Panc1 (cell line): ENCODE data around the gene KLF5. TPM values are rescaled to one million over a fixed set of nuclear protein-coding genes. Genes with fewer than 3 reads are reported as not detected.

Source experiments
- ATAC-seq: fragments of 200-7000 bp; cut with Tn5 transposase; 2 replicates; pipeline ENCODE4 v1.9.1; 2020; ENCODE audit warnings: mild to moderate bottlenecking, moderate library complexity
- BruUV-seq: library from RNA; stranded (reverse); fragments of 400-500 nt; replicated peaks from 2 replicates; lab custom pipeline; 2021; lab: Mats Ljungman, UMichigan
- CTCF ChIA-PET: fragments of 300-600 bp; sonication (Branson Sonifier 250); formaldehyde crosslinking; loops from one replicate; lab custom pipeline; 2022; ENCODE audit warnings: antibody characterized with exemption; lab: Charles Lee
- POLR2A ChIA-PET: fragments of 300-600 bp; sonication (Branson Sonifier 250); formaldehyde crosslinking; loops from one replicate; lab custom pipeline; 2022; ENCODE audit warnings: antibody characterized with exemption; lab: Charles Lee
- DNase-seq: peaks from one replicate; pipeline ENCODE4 v3.0.0-alpha.2; 2010; ENCODE audit warnings: low read depth, low spot score
- H3K27ac ChIP-seq: 2 replicates; pipeline ENCODE4 v1.5.1; 2011; ENCODE audit warnings: mild to moderate bottlenecking, low read length, inconsistent platforms
- H3K27me3 ChIP-seq: fragments of 200-500 bp; sonication (Bioruptor generic); 2 replicates; pipeline ENCODE4 v1.6.0; 2014; ENCODE audit warnings: low read length, inconsistent platforms; ENCODE audit not compliant: control insufficient read depth, insufficient read depth
- H3K36me3 ChIP-seq: fragments of 200-500 bp; sonication (Bioruptor generic); 2 replicates; pipeline ENCODE4 v1.5.1; 2014; ENCODE audit warnings: inconsistent platforms, mild to moderate bottlenecking, low read length, moderate library complexity; ENCODE audit not compliant: control insufficient read depth, insufficient read depth
- H3K4me1 ChIP-seq: 2 replicates; pipeline ENCODE4 v1.5.1; 2011; ENCODE audit warnings: inconsistent platforms, mild to moderate bottlenecking, low read length, moderate library complexity; ENCODE audit not compliant: control insufficient read depth, insufficient read depth
- H3K4me3 ChIP-seq, 2 experiments: 2 replicates each; pipeline ENCODE4 v1.5.1; 2011 to 2012; ENCODE audit warnings: low read depth in 2 of 2, low read length in 2 of 2, mild to moderate bottlenecking in 2 of 2, inconsistent platforms in 1 of 2, moderate library complexity in 1 of 2
- H3K9me3 ChIP-seq: fragments of 200-500 bp; sonication (Bioruptor generic); 2 replicates; pipeline ENCODE4 v1.5.1; 2014; ENCODE audit warnings: low read depth, mild to moderate bottlenecking, inconsistent platforms, low read length, moderate library complexity; ENCODE audit not compliant: control insufficient read depth, insufficient read depth
- CTCF ChIP-seq: fragments of 450-650 bp; IDR thresholded peaks from 2 replicates; pipeline ENCODE4 v1.5.1; 2017; ENCODE audit warnings: mild to moderate bottlenecking
- POLR2AphosphoS5 ChIP-seq: IDR thresholded peaks from 2 replicates; pipeline ENCODE4 v1.6.1; 2012; ENCODE audit warnings: mild to moderate bottlenecking, low read depth, low read length, moderate library complexity
- REST ChIP-seq, 2 experiments: IDR thresholded peaks; 2 replicates each; pipeline ENCODE4 v1.6.1; 2011 to 2012; ENCODE audit warnings: low read depth in 2 of 2, control low read depth in 1 of 2, low read length in 1 of 2, mild to moderate bottlenecking in 1 of 2, moderate library complexity in 1 of 2; ENCODE audit not compliant: insufficient read depth in 1 of 2
- SIN3A ChIP-seq: IDR thresholded peaks from 2 replicates; pipeline ENCODE4 v1.6.1; 2012; ENCODE audit warnings: low read depth, mild to moderate bottlenecking, low read length, moderate library complexity, borderline replicate concordance; ENCODE audit not compliant: insufficient read depth
- TCF7L2 ChIP-seq: IDR thresholded peaks from 2 replicates; pipeline ENCODE4 v1.6.1; 2011; ENCODE audit warnings: mild to moderate bottlenecking, low read depth, low read length, inconsistent platforms
- in situ Hi-C: cut with HindIII; loops from 2 replicates; pipeline ENCODE4 v1.10.0; 2016; ENCODE audit warnings: low sequenced_read_pairs, low pct_unique_long_range_greater_than_20kb
- intact Hi-C: fragments of 100-400 bp; cut with micrococcal nuclease; formaldehyde crosslinking; loops from one replicate; pipeline ENCODE4 v1.10.0; 2022; ENCODE audit not compliant: unreplicated experiment
- total RNA-seq: library from RNA; stranded (reverse); gene quantifications from one replicate; pipeline ENCODE4 v1.2.1, GENCODE V29; 2021; ENCODE audit not compliant: unreplicated experiment

Gene KLF5
- total RNA-seq, 1 experiment from 2014 or later = 1.5 TPM

GRCh38 chr13:73077865-73078264 is 19.1 kb downstream of the KLF5 start:
- H3K27ac ChIP-seq = no peak overlapping the region
- POLR2A ChIA-PET = no interaction called here
- ATAC-seq (no peak), DNase-seq (no peak)
- TF ChIP-seq POLR2AphosphoS5 (no peak), CTCF (no peak), SIN3A (no peak), REST (IDR thresholded peaks at IDR 0.05; ENCODE audit: insufficient read depth in 1 of 2, low read depth in 2 of 2, low read length in 1 of 2) (no peak), TCF7L2 (no peak)
- no peaks in the 10 kb centered on the region for H3K36me3 ChIP-seq
- in situ Hi-C loops (no loop called here), intact Hi-C loops (no loop called here)
- no peak overlapping the region for H3K4me3 ChIP-seq
- no TSS peak for BruUV-seq
- H3K4me1 ChIP-seq = no peaks in the 10 kb centered on the region
- H3K9me3 ChIP-seq = no peaks in the 10 kb centered on the region
- CTCF ChIA-PET = no interaction called here
- no peaks in the 10 kb centered on the region for H3K27me3 ChIP-seq

- DNase-seq (no peak), ATAC-seq (no peak)
- intact Hi-C loops (no loop called here), in situ Hi-C loops (no loop called here)
- TF ChIP-seq CTCF = no peak
- no peak for TF ChIP-seq SIN3A
- TF ChIP-seq POLR2AphosphoS5 = no peak
- TF ChIP-seq TCF7L2 = no peak
- no peak for TF ChIP-seq REST (IDR thresholded peaks at IDR 0.05; ENCODE audit: insufficient read depth in 1 of 2, low read depth in 2 of 2, low read length in 1 of 2)
- no TSS peak for BruUV-seq
- Histone ChIP-seq H3K4me1 (no peaks in the 10 kb centered on the region), H3K27me3 (no peaks in the 10 kb centered on the region), H3K4me3 (no peak overlapping the region), H3K9me3 (no peaks in the 10 kb centered on the region), H3K36me3 (no peaks in the 10 kb centered on the region), H3K27ac (no peak overlapping the region)
- ChIA-PET CTCF (no interaction called here), POLR2A (no interaction called here)
These were observed 20.6 kb downstream of the KLF5 start for GRCh38 chr13:73079359-73079758.
